GM19351 (cell line): Measurements from ENCODE around the gene STAC.
A peak's percentile ranks its signal among the peaks of the same experiment; 100 is the strongest.

Experiments used
- ATAC-seq: cut with Tn5 transposase; IDR thresholded peaks from one replicate; pipeline ENCODE4 v1.9.1; 2021; ENCODE audit warnings: mild to moderate bottlenecking, moderate library complexity; ENCODE audit not compliant: unreplicated experiment

STAC gene

DNA sequence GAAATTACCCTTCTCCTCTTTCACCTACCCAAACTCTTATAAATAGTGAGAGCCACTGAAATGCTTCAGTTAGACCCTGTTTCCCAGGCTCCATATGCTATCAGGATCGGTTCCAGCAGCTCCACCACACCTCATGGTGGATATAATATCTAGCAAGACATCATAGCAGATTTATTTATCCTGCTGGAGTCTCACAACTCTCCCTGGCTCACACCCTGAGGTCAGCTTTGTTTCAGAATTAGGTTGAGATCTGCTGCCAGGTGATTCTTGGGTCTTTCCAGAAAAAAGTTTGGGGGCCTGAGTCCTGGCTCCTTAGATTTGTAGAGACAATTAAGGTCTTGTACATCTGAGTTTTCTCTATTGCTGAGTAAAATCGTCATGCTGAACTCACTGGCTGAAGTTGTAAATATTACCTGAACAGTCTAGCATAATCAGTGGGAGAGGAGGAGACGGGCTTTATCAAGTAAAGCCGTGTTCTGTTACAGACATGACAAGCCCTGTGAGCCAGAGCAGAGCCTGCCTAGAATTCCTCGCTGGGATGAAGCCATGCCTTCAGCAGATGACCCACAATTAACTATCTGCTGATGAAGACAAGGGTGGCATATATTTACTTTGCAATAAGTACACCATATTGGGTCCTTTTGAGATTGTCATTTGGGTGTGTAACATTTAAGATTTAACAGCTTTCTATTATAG is 131.6 kb downstream of the STAC start:
- ATAC-seq = no peak

DNA sequence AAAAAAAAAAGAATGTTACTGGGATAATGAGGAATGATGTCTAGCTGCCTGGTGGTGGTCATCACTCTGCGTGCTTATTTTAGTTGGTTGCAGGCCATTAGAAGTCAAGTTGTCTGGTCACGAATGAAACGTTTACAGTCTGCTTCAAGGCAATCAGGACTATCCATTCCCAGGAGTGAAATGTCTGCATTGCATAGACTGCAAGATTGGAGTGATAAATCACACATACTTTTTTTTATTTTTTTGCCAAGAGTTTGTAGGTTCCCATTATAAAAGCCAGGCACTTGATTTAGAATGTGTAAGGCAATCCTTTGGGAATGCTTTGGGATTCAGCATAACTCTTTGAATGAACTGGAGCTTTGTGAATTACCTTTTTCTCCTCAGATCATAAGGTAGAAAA is 132.3 kb downstream of the STAC start:
- ATAC-seq = no peak

DNA sequence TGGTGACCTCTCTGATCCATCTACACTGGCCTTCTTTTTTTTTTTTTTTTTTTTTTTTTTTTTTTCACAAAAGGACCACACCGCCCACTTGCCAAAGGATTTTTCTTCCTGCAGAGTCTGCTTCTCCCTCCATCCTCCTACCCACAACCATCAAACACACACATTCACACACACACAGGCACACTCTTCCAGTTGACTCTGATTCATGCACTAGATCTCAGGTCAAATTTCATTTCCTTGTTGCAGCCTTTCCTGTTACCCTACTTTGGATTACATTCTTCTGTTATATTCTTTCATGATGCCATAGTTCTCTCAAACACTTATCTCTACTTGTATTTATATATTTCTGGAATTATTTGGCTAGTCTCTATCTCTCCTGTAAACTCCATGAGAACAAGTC is 133.9 kb downstream of the STAC start:
- ATAC-seq = no peak

DNA sequence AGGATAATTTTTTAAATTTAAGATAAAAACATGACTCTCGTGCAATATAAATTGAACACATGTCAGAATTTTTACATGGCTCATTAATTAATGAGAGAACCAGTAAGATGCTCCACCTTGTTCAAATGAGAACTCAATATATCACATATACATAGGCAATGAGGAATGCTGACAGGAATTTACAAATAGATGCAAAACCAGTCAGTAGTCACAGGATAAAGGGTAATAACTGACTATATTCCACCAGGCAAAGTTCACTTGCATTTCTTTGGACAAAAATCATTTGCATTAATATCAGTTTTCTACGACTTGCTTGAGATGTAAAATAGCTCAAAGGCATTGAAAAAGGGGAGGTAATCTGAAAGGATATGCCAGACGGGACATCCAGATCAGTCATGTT is 139.4 kb downstream of the STAC start:
- ATAC-seq = no peak

DNA sequence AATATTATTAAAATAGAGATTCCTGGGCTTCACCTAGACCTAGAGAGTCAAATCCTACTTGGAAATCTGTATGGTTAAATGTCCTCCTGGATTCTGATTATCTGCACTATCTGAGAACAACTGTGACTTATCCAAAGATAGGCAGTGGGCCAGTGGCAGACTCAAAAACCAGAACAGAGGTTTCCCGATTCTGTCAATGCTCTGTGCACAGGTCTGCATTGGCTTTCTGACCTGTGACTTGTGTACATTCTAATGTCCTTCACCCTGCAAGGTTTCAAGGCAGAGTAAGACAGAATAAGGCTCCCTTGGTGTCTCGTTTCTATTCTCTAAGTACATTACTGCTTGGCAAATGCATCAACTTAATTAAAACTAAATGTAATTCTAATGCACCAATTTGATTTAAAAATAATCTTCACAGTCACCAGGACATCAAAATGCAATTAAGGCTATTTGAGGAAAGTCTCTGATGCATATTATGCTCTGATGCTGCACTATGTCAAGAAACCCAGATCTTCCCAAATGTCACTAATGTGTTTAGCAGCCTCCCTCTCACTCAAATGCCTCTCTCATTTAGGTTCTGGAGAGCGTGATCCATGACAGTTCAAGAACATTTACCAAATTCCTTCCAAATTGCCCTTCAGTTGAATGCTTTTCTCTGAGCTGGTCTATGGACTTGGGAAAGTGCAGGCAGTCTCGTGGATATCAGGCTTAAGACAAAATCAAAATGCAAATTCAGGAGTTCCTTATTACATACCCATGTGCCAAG is 140.1 kb downstream of the STAC start:
- ATAC-seq = no peak

DNA sequence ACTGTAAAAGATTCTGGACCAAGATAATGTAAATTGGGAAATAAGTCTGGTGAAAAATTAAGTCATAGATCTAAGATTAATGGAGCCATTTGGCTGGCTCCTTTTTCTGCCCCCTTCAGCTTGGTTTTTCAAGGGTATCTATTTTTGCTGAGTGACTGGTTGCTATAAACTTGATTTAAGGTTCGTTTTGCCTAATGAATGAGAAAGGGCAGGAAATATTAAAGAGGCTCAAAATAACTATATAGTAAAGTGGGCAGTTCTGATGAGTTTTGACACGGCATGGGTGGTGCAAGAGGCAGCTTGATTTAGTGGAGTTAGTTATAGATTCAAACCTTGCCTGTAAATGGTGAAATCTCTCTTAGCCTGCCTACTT is 140.7 kb downstream of the STAC start:
- no peak for ATAC-seq

DNA sequence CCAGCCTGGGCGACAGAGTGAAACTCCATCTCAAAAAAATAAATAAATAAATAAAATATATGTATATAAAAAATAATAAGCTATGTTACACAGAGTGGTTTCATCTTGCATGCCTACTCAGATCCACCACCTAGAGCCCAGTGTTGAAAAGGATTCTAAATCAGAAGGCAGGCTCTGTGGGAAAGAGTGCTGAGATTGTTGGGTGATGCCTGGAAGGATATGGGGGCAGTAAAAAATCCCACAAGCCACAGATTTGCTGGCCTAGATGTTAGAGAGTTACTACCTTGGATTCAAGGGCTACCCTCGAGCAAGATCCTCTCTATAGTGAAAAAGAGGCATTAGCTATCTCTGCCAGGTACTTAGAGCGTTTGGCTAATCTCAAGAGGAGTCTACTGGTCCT is 144.3 kb downstream of the STAC start:
- ATAC-seq = no peak

DNA sequence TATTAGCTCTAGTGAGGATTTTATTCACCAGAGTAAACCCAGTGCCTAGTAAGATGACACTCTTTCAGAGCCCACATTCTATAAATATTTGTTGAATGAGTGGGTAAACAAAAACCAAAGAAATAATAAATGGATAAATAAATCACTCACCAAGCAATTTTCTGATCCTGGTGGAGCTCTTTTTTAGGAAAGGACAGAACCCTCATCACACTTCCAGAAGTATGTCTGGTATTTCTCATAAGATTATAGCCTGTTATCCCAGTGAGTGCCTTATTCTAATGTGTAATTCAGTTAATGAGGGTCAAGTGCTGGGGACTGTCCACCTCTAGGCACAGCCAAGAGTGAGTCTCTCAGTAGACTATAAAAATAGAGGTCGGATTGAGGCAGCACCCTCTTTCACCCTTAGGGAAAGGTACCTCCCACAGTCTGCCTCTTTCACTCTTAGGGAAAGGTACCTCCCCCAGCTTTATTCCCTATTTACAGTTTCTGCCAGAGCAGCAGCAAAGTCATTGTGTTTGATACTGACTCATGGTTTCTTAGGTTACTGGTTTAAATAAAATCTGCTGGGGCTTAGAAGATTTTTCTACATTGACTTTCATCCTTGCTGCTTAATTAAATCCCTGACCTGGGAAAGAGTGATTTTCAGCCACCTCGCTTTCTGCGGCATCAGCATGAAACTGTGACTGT is 145.0 kb downstream of the STAC start:
- no peak for ATAC-seq

DNA sequence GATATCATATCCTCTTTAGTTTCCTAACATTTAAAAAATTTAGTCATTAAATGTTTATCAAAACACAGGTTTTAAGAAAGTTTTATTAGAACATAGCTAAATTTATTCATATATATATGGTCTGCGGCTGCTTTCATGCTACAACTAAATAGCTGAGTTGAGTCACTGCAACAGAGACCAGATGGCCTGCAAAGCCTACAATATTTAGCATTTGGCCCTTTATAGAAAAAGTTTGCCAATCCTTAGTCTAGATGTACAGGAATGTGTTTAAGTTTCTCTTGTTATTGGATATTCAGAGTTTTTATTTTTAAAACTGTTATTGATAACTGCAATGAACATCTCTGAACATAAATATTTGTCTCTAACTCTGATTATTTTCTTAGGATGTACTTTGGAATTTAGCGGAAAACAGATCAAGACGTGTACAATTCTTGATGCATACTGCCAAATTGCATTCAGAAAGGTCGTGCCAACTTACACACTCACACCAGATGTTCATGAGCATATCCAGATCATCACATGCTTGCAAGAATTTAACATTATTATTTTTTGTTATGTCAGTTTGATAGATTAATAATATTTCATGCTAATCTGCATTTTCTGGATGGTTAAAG is 157.9 kb downstream of the STAC start:
- no peak for ATAC-seq

DNA sequence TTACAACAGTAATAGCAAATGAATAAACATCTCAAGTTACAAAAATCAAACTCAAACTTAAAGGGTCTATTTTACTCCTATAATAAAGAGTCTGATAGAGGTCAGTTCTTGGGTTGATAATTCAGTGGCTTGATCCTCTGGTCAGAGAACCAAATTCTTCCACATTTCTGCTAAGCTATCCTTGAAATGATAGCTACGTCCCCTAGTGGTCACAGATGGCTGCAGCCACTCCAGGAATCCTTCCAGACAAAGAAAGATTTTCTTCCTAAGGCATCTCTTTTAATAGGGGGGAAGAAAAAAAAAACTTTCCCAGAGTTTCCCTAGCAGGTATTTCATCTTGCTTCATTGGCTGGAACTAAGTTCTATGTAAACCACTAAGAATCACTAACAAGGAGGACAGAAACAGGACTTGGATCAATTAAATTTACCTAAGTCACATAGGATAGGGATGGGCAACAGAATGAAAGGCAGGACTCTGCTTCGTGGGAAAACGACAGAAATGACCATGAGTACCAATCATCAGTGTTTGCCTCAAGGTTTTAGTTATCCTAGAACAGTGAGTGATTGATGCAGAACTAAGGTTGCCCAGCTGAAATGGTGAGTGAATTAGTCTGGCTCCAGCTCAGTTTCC is 160.7 kb downstream of the STAC start:
- ATAC-seq = no peak

DNA sequence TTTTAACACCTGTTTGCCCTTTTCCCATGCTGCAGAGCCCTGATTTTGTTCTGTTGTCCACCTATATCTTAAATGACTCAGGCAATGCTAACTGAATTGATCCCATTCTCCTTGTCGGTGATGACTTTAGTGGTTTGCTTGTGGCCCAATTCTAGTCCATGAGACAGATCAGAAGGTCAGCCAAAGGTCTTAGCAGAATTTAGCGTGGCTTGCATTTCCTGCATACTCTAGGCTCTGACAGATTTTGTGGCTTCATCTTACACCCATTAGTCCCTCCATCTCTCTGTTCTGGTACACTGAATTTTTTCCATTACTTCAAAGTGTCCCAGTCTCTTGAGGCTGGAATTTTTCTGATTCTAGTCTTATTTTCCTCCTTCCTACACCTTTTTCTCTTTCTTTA is 161.9 kb downstream of the STAC start:
- ATAC-seq = no peak

DNA sequence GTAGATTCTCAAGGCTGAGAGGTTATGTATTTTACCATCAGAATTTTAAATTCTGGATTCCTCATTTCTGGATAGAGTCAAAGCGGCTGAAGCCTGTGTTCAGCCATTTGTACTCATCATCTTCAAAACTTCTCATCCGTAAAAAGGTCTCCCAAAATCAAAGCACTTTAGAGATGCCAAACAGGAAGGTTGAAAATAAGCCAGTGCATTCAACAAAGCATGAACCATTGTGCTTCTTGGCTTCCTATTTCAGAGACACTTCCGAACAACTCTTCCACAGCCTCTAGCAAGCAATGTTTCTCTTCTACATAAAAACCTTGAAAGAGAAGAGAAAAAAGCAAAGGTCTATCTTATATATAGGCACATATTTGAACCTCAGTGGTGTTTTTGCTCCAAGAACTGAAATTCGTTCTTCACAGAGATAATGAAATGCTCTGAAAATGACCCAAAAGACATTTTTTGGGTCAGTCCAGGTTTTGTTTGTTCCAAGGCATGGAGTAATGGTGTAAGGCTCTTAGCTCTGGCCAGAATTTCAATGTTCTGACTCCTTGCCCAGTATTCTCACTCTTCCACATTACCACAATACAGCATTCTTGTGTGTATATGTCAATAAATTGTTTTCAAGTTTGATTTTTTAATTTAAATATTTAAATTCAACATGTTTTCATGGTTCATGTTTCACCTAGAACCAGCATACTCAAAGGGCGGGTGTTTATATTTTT is 163.1 kb downstream of the STAC start:
- ATAC-seq = no peak

DNA sequence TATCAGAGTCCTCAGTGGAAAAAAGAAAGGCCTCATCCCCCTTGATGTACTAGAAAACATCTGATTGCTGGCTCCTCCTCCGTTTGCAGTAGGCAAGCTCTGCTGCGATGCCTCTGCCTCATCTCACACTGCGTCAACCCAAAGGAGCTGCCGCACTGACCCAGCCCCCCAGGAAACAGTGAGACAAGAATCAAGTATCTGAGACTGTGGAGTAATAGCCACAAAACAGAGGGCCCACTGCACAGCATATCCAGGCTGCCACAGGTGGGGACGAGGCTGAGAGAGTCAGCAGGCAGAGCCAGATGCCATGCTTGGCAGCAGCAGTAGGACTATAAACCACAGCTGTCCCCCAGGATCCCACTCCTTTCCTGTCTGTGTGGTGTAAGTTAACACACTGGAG is 165.9 kb downstream of the STAC start:
- ATAC-seq = no peak

DNA sequence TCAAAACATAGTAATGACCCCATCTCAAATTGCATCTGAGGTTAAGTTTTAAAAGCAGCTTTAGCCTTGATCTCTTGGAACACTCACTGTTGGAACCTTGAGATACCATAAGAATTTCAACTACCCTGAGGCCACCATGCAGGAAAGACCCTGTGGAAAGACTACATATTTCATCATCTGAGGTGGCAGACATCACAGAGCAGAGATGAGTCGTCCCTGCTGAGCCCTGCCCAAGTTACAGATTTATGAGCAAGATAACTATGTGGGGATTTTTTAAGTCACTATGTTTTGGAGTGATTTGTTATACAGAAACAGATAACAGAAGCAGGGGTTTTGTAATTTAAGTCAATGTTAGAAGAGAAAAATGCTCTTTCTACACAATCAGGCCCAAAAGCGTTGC is 168.4 kb downstream of the STAC start:
- no peak for ATAC-seq

DNA sequence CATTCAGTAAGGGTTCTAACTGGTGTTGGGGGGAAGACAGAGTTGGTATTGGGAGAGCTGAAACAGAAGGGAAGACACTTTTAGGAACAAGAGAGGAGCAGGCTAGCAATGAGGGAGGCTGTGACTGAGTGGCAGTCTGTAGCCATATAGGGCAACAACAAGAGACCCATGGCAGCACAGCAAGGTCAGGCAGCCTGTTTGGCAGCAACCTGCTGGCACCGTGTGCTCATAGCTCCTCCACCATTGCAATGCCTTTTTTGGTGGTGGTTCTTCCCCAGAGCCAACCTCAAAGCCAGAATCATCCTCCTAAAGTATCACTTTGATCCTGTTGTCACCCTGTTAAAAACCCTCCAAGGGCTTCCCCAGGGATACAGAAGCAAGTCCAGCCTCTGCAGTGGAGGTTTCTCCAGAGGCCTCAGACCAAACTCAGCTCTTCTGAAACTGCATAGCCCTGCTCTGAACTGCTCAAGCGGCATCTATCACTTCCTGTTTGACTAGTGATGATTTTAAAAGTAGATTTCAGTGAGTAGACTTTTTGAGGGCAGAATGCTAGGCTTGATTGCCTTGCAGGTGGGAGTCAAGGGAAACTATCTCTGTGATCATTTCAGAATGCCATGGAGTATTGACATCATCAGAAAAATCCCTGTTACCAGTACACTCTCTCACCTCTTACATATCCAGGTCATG is 176.9 kb downstream of the STAC start:
- ATAC-seq = peak; percentile 91

DNA sequence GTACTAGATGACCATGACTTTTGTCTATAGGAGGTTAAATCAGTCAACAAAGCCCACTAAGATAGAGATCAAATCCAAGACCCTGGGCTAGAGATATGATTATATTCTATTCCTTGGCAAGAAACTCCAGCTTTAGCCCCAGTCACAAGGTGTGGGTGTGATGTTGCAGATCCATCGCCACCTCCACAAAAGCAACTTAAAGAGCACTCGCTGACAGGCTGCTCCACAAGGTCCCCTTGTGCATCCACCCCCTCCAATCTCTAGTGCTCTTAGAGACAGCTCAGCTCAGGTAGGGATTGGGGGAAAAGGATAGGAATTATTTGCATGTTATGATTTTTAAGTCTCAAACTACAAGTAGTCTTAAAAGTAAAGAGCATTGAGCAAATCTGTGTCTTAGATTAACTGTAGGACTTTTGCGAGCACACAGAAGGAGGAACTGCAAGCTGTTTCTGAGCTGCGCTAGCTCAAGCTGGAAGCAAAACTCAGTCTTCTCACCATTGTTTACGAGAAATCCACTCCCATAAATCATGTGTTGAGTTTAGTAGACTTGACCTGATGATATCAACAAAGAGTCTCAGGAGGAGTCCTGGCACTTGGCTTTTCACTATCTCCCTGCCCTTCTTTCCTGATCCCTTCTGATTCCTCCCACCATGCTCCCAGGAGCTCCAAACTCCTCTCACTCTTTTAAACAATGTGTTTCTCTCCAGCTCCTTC is 177.6 kb downstream of the STAC start:
- ATAC-seq = no peak

DNA sequence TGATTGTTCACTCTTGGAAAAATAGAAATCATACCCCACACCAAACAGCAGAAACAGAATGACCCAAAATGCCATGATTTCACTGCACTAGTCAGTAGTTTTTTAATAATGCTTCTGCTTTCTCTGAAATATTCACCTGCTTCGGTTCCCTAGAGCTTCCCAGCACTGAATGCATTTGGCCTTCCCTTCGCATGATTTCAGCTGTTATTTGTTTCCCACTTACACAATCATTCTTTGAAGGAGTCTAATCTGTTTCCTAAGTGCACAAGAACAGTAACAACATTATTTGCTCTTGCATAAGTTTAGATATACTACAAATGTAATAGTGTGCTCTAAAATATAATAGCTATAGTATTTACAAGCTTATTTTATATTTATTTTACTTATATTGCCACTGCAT is 178.7 kb downstream of the STAC start:
- no peak for ATAC-seq

DNA sequence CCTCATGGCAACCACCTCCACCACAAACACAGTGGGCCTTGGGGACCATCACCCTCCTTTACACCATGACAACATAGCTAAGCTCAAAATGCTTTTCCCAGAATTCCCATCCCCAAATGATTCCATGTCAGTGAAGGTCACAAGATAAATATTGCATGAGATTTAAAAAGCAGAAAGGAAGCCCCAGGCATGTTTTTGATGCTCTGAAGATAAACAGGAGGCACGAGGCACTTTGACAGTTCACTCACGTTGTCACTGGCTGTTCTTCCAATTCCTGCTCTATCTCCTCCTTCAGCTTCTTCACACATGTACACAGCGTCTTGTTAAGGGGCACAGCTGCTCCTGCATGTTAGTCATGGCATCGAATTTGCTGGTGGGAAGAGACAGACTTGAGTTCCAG is 180.4 kb downstream of the STAC start:
- ATAC-seq = no peak

DNA sequence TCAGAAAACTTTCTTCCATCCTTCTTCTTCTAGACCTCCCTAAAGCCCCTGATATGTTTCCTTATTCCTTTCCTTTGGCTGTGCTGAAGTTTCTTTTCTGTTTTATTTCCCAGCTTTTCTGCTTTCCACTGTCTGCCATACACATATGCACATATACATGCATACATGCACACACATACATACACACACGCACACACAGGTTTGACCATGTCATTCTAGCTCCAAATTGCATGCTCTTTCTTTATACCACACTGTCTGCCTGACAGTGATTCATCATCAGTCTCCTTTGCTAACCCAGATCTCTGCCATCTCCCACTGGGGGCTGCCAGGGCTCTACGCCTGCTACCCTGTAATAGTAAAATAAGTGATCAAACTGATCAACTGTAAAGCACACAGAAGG is 181.3 kb downstream of the STAC start:
- ATAC-seq = no peak
